Keratinocyte (primary cell): ENCODE data around the gene ATP2B1. TPM values are rescaled to one million over a fixed set of nuclear protein-coding genes. Genes with fewer than 3 reads are reported as not detected.

Experiments
- DNase-seq: peaks from one replicate; pipeline ENCODE4 v3.0.0-alpha.2; 2011; ENCODE audit warnings: low read depth, missing footprints, low spot score
- FAIRE-seq: peaks from 2 replicates; lab custom pipeline; 2011; peaks lifted over from hg19 to GRCh38; lab: Jason Lieb, UNC
- H2AFZ ChIP-seq: 2 replicates; pipeline ENCODE4 v1.6.0; 2012; ENCODE audit warnings: low read length, control low read depth, inconsistent platforms; ENCODE audit not compliant: control insufficient read depth
- H3K27ac ChIP-seq: 2 replicates; pipeline ENCODE4 v1.5.1; 2011; ENCODE audit warnings: low read length; ENCODE audit not compliant: control insufficient read depth, insufficient read depth
- H3K27me3 ChIP-seq: 3 replicates; pipeline ENCODE4 v1.6.0; 2011; ENCODE audit warnings: low read length; ENCODE audit not compliant: control insufficient read depth, insufficient read depth; ENCODE audit errors: extremely low read depth
- H3K36me3 ChIP-seq, 2 experiments: 2 replicates in 1 of 2; 3 replicates in 1 of 2; pipeline ENCODE4 v1.5.1; 2011; ENCODE audit warnings: low read length in 2 of 2, mild to moderate bottlenecking in 1 of 2; ENCODE audit not compliant: control insufficient read depth in 2 of 2, insufficient read depth in 2 of 2; ENCODE audit errors: extremely low read depth in 1 of 2
- H3K4me1 ChIP-seq: 3 replicates; pipeline ENCODE4 v1.5.1; 2011; ENCODE audit warnings: low read length; ENCODE audit not compliant: control insufficient read depth, insufficient read depth; ENCODE audit errors: extremely low read depth
- H3K4me2 ChIP-seq: 3 replicates; pipeline ENCODE4 v1.6.0; 2011; ENCODE audit warnings: low read depth, low read length; ENCODE audit not compliant: control insufficient read depth, insufficient read depth; ENCODE audit errors: extremely low read depth
- H3K4me3 ChIP-seq, 3 experiments: fragments of 200-600 bp in 1 of 3; sonication (generic) in 1 of 3; 2 replicates in 2 of 3; 3 replicates in 1 of 3; pipeline ENCODE4 v1.5.1; 2011 to 2016; ENCODE audit warnings: low read length in 3 of 3, mild to moderate bottlenecking in 3 of 3, control low read depth in 2 of 3, inconsistent platforms in 1 of 3, low read depth in 1 of 3, mixed read lengths in 1 of 3, mixed run types in 1 of 3, moderate library complexity in 1 of 3; ENCODE audit not compliant: control insufficient read depth in 2 of 3, insufficient read depth in 2 of 3; ENCODE audit errors: extremely low read depth in 1 of 3
- H3K79me2 ChIP-seq: 2 replicates; pipeline ENCODE4 v1.6.0; 2012; ENCODE audit warnings: low read length; ENCODE audit not compliant: control insufficient read depth, insufficient read depth
- H3K9ac ChIP-seq: 3 replicates; pipeline ENCODE4 v1.6.0; 2011; ENCODE audit warnings: low read length; ENCODE audit not compliant: control insufficient read depth, insufficient read depth; ENCODE audit errors: extremely low read depth
- H3K9me1 ChIP-seq: 3 replicates; pipeline ENCODE4 v1.6.0; 2011; ENCODE audit warnings: low read length; ENCODE audit not compliant: control insufficient read depth, insufficient read depth; ENCODE audit errors: extremely low read depth
- H3K9me3 ChIP-seq: 2 replicates; pipeline ENCODE4 v1.5.1; 2012; ENCODE audit warnings: low read depth, low read length; ENCODE audit not compliant: control insufficient read depth
- H4K20me1 ChIP-seq: 3 replicates; pipeline ENCODE4 v1.6.0; 2011; ENCODE audit warnings: low read length; ENCODE audit not compliant: control insufficient read depth, insufficient read depth; ENCODE audit errors: extremely low read depth
- EZH2 ChIP-seq: IDR thresholded peaks from one replicate; pipeline ENCODE4 v1.6.1; 2012; ENCODE audit warnings: inconsistent platforms, mild to moderate bottlenecking, low read length, moderate library complexity
- dilution Hi-C: fragments of 300-500 bp; cut with MboI; formaldehyde crosslinking; loops from one replicate; pipeline ENCODE4 v1.7.0; 2020; ENCODE audit warnings: low sequenced_read_pairs; ENCODE audit not compliant: extremely low pct_ligation_motif_present
- polyA plus RNA-seq, 5 experiments: library from polyadenylated mRNA; depleted of rRNA in 3 of 5; stranded (reverse) in 3 of 5; stranded (forward) in 1 of 5; unstranded in 1 of 5; fragments of >200 nt; gene quantifications; 1 replicate in 1 of 5; 2 replicates in 3 of 5; 3 replicates in 1 of 5; pipeline versions ENCODE4 v1.2.1 to v1.2.3, GENCODE V29; 2011 to 2012; ENCODE audit warnings: missing spikeins in 2 of 5, low read depth in 1 of 5, low replicate concordance in 1 of 5
- TF ChIP-seq, protein P1 (sequence below), 3 experiments: IDR thresholded peaks in 1 of 3; conservative IDR thresholded peaks in 1 of 3; optimal IDR thresholded peaks in 1 of 3; 2 replicates in 2 of 3; 3 replicates in 1 of 3; pipeline versions ENCODE3 to v1.5.1; 2011; ENCODE audit warnings: low read length in 3 of 3, mild to moderate bottlenecking in 3 of 3, moderate library complexity in 2 of 3, control low read depth in 1 of 3, inconsistent platforms in 1 of 3; ENCODE audit not compliant: insufficient read depth in 2 of 3; ENCODE audit errors: extremely low read depth in 1 of 3

The ATP2B1 gene
- polyA plus RNA-seq, 1 donor (not counting 4 experiments of a cell fraction or from before 2014, with no cell fraction given): 24.6 TPM

DNA sequence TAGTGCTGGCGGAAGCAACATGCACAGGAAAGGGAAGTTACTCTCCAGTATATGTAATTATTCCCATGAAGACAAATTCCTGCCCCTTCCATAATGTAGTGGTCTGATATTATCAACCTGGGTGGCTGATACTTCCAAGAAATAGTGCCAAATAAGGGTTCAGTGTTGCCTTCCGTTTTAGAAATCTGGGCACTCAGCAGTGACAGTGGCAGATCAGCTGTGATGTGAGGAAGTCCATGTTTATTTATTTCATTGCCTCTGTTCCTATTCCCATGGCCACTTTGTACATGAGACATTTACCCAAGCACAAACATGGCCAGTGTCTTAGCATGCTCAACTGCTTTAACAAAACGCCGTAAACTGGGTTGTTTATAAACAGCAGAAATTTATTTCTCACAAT lies 162.5 kb downstream of the ATP2B1 start:
- H3K9me1 ChIP-seq: no peaks in the 10 kb centered on the region
- no peaks in the 10 kb centered on the region for H3K27me3 ChIP-seq
- H2AFZ ChIP-seq: no peak overlapping the region
- no peak overlapping the region for H3K4me3 ChIP-seq
- no peaks in the 10 kb centered on the region for H3K9me3 ChIP-seq
- no peak for DNase-seq
- no peak for FAIRE-seq
- no peaks in the 10 kb centered on the region for H4K20me1 ChIP-seq
- no peak overlapping the region for H3K4me2 ChIP-seq
- TF ChIP-seq, protein P1, sequence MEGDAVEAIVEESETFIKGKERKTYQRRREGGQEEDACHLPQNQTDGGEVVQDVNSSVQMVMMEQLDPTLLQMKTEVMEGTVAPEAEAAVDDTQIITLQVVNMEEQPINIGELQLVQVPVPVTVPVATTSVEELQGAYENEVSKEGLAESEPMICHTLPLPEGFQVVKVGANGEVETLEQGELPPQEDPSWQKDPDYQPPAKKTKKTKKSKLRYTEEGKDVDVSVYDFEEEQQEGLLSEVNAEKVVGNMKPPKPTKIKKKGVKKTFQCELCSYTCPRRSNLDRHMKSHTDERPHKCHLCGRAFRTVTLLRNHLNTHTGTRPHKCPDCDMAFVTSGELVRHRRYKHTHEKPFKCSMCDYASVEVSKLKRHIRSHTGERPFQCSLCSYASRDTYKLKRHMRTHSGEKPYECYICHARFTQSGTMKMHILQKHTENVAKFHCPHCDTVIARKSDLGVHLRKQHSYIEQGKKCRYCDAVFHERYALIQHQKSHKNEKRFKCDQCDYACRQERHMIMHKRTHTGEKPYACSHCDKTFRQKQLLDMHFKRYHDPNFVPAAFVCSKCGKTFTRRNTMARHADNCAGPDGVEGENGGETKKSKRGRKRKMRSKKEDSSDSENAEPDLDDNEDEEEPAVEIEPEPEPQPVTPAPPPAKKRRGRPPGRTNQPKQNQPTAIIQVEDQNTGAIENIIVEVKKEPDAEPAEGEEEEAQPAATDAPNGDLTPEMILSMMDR (optimal IDR thresholded peaks at IDR 0.05 in 1 of 3, IDR thresholded peaks at IDR 0.05 in 1 of 3, conservative IDR thresholded peaks at IDR 0.05 in 1 of 3; ENCODE audit: extremely low read depth in 1 of 3, insufficient read depth in 2 of 3, low read length in 3 of 3): no peak
- no peak for TF ChIP-seq EZH2
- no peaks in the 10 kb centered on the region for H3K79me2 ChIP-seq
- no peak overlapping the region for H3K27ac ChIP-seq
- peaks cover 5% of the 10 kb centered on the region for H3K4me1 ChIP-seq
- H3K9ac ChIP-seq: no peak overlapping the region
- H3K36me3 ChIP-seq: no peaks in the 10 kb centered on the region
- dilution Hi-C loops: no loop called here

DNA sequence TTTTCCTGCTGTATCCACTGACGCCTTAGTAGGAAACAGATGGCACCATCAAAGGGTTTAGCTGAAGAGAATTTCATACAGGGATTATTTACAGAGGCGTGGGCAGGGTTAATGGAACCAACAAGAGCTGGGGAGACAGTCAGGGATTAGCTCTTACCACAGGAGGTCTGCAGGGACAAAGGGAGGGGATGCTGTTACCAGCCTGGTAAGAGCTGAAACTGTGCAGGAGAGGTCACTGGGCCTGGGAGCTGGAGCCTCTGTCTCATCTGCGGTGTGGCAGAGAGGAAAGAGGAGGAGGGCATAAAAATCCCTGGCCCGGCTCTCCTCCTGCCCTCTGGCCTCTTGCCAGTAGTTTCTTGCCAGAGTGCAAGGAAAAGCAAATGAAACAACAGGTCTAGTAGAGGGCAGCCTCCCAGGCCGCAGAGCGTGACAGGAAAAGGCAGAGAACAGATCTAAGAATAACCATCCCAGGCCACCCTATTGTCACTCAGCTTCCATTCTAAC lies 163.9 kb downstream of the ATP2B1 start:
- dilution Hi-C loops: no loop called here
- no peak overlapping the region for H3K4me2 ChIP-seq

More for the DNA sequence above, 163.9 kb downstream of the ATP2B1 start:
- Histone ChIP-seq H3K27me3 (no peaks in the 10 kb centered on the region), H3K9me3 (no peaks in the 10 kb centered on the region), H3K9me1 (no peaks in the 10 kb centered on the region), H2AFZ (no peak overlapping the region), H4K20me1 (no peaks in the 10 kb centered on the region), H3K79me2 (no peaks in the 10 kb centered on the region), H3K36me3 (no peaks in the 10 kb centered on the region), H3K27ac (no peak overlapping the region), H3K4me3 (no peak overlapping the region), H3K4me1 (peaks cover 5% of the 10 kb centered on the region), H3K9ac (no peak overlapping the region)
- TF ChIP-seq, protein P1 (optimal IDR thresholded peaks at IDR 0.05 in 1 of 3, IDR thresholded peaks at IDR 0.05 in 1 of 3, conservative IDR thresholded peaks at IDR 0.05 in 1 of 3; ENCODE audit: extremely low read depth in 1 of 3, insufficient read depth in 2 of 3, low read length in 3 of 3): no peak
- TF ChIP-seq EZH2: no peak
- no peak for DNase-seq
- FAIRE-seq: no peak
